HG03103 (cell line): ENCODE results near the gene SATB2.
A peak's percentile ranks its signal among the peaks of the same experiment; 100 is the strongest.

ENCODE experiments used
- ATAC-seq: cut with Tn5 transposase; IDR thresholded peaks from one replicate; pipeline ENCODE4 v1.9.1; 2021; ENCODE audit warnings: low read depth; ENCODE audit not compliant: unreplicated experiment

Gene SATB2

DNA sequence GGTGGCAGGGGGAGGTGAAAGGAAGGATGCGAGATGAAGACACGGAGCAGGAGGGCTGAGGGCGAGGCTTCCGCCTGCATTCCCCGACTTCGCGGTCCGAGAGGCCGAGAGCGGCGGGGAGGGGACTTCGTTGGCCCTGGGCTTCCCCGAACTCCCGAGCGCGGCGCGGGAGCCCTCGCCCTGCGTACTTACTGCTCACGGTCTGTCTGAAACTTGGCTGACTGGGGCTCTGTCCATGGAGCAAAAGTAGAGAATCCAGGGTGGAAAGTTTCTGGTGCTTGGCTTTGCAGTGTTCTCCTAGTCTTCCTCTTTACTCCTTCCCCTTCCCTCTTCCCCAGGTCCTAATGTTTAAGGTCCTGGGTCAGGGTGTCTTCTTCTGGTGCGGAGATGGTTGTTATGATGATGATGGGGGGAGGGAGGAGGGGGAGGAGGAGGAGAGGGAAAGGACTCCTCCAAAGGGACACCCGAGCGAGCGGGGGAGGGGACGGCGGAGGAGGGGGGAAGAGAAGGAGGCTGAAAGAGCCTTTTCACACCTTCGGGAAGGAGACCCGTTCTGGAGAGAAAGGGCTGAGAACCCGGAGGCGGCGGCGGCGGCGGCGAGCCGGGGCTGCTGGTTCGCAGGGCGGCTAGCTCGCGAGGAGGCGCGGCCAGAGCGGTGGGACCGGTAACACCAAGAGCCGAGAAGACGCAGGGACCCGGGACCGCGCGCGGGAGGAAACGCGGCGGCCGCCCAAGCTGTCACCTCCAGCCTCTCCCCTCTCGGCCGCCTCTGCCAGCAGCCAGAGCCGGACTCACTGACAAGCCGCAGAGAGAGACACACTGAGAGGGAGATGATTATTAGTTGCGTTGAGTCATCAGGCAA, at the start of gene SATB2:
TSS of gene SATB2 (minus strand) at position 793 of the 862 bp plus-strand sequence. CDS start 1,902 bp downstream, outside the sequence.
- ATAC-seq, result no peak

DNA sequence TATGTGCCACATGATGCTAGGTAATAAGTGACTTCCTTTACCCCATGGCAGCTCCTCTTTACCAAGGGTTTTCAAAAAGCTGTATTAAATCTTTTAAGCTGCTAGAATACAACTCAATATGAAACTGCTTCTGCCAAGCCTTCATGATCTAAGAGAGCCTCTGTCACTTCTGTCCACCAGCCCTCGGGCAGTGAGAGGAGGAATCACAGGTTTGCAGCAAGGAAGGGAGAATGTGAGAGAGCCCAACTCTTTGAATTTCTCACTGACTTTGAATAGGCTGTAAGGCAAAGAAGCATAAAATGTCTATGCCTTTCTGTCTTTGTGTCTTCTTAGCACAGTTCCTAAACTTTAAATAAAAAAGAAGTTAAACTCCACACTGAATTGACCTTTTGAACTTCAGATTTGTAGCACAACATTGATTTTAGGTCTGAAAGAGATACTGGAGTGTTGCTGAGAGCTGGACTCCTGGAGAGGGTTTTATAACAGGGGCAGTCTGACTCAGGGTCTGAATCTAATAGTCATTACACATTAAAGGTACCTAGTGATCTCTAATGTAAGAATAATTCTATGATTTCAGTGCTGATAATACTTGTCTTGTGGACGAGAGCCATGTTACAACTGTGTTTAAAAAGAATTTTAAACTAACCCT, 48.1 kb upstream of the SATB2 start:
- ATAC-seq, result no peak

- ATAC-seq, result no peak
Observed at GRCh38 chr2:199503148-199503547, 45.4 kb upstream of the SATB2 start.

DNA sequence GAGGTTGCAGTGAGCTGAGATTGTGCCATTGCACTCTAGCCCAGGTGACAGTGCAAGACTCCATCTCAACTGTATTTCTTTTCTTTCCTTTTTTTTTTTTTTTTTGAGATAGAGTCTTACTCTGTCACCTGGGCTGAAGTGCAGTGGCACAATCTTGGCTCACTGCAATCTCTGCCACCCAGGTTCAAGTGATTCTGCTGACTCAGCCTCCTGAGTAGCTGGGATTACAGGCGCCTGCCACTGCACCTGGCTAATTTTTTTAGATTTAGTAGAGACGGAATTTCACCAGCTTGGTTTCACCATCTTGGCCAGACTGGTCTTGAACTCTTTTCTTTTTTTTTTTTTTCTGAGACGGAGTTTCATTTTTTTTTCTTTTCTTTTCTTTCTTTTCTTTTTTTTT, 41.3 kb upstream of the SATB2 start:
- no peak for ATAC-seq

DNA sequence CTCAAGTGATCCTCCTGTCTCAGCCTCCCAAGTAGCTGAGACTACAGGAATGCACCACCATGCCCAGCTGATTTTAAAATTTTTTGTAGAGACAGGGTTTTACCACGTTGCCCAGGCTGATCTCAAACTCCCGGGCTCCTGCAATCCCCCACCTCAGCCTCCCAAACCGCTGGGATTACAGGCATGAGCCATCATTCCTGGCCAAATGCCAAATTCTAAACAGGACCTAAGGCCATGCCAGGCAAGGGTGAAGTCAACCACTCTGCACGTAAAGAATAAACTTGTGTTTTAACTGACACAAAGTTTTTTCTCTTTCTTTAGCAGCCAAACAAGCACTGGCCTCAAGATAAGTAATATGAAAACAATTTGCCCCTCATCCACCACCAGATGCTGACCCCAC, 37.4 kb upstream of the SATB2 start:
- ATAC-seq, result no peak

GRCh38 chr2:199490049-199490448, 32.3 kb upstream of the SATB2 start:
- no peak for ATAC-seq

DNA sequence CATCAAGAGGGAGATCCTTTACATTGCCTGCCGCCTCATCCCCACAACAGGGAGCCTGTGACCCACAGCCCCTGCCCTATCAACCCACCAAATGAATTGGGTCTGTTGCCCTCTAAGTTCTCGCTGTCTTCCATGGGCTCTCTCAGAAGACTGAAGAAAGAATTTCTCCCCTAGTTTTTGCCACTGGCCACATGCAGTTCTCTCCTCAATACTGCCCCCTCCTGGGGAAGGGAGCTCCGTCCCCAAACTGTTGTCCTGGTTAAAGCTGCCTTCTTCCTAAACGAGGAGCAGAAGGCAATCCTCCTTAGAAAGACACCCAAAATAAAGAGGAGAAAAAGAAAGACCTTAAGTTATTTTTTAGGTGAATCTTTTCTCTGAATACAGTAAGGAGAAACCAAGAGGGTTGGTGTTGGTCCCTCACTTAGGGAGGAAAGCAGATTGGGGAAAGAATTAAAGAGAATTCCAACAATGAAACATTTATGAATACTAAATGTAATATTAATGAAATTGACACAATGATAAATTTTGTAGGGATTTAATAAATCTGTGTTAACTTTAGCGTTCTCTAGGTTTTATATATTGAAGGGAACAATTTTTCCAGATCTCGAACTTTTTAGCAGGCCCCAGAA, 31.1 kb upstream of the SATB2 start:
- ATAC-seq, result peak; percentile 69

- no peak for ATAC-seq
Observed at GRCh38 chr2:199485732-199486335, 28.1 kb upstream of the SATB2 start.

DNA sequence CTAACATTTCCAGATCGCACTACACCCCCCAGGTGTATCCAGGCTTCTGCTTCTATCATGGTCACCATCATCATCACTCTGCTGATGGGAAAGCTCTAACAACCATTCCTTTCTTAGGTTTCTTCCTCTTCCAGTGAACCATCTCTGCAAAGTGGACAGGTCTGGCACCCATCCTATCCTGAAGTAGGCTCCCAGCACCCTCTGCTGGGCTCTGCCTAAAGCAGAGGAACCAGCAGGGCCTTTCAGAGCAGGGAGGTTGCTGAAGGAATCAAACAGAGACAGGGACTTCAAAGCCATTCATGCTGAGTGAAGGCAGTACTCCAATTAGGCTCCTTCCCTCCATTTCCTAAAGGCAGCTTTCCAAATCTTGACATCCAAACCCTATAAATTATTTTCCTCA, 27.2 kb upstream of the SATB2 start:
- no peak for ATAC-seq

- ATAC-seq, result no peak
Observed at GRCh38 chr2:199480966-199481365, 23.2 kb upstream of the SATB2 start.

GRCh38 chr2:199477277-199477834, 19.6 kb upstream of the SATB2 start:
- no peak for ATAC-seq

- ATAC-seq, result peak; percentile 80
Observed at GRCh38 chr2:199471443-199472057, 13.8 kb upstream of the SATB2 start.

GRCh38 chr2:199470672-199471442, 13.1 kb upstream of the SATB2 start:
- no peak for ATAC-seq

GRCh38 chr2:199470361-199470671, 12.6 kb upstream of the SATB2 start:
- ATAC-seq, result no peak

GRCh38 chr2:199469514-199470360, 12.0 kb upstream of the SATB2 start:
- ATAC-seq, result no peak

- ATAC-seq, result no peak
Observed at GRCh38 chr2:199468561-199469513, 11.1 kb upstream of the SATB2 start.

GRCh38 chr2:199467066-199467822, 9.5 kb upstream of the SATB2 start:
- ATAC-seq, result no peak
